Endodermal cell (in vitro differentiated cells): ENCODE results near the gene APOC3. TPM values are rescaled to one million over a fixed set of nuclear protein-coding genes. Genes with fewer than 3 reads are reported as not detected.

Experiments used
- DNase-seq: peaks from one replicate; pipeline ENCODE4 v3.0.0-alpha.2; 2017
- H3K27ac ChIP-seq: 2 replicates; pipeline ENCODE4 v1.5.1; 2013; ENCODE audit warnings: mild to moderate bottlenecking, low read depth, low read length, moderate library complexity
- H3K27me3 ChIP-seq: 2 replicates; pipeline ENCODE4 v1.6.1; 2013; ENCODE audit warnings: mild to moderate bottlenecking, low read length, moderate library complexity; ENCODE audit not compliant: insufficient read depth, control insufficient read depth, poor library complexity, severe bottlenecking
- H3K36me3 ChIP-seq: 2 replicates; pipeline ENCODE4 v1.7.0; 2013; ENCODE audit warnings: mild to moderate bottlenecking, low read length, moderate library complexity; ENCODE audit not compliant: control insufficient read depth, insufficient read depth
- H3K4me1 ChIP-seq: one replicate; pipeline ENCODE4 v1.7.0; 2013; ENCODE audit warnings: low read length; ENCODE audit not compliant: control insufficient read depth, insufficient read depth
- H3K4me3 ChIP-seq: 2 replicates; pipeline ENCODE4 v1.5.1; 2013; ENCODE audit warnings: mild to moderate bottlenecking, low read length, moderate library complexity
- H3K9ac ChIP-seq: 2 replicates; pipeline ENCODE4 v1.6.1; 2013; ENCODE audit warnings: mild to moderate bottlenecking, low read length, moderate library complexity; ENCODE audit not compliant: poor library complexity, severe bottlenecking; ENCODE audit errors: extremely low read depth
- H3K9me3 ChIP-seq: 2 replicates; pipeline ENCODE4 v1.6.1; 2013; ENCODE audit warnings: mild to moderate bottlenecking, low read length, moderate library complexity; ENCODE audit not compliant: control insufficient read depth
- H3K27ac Mint-ChIP-seq: 2 replicates; pipeline ENCODE4 v1.8.0; 2020; ENCODE audit warnings: mixed read lengths
- H3K27me3 Mint-ChIP-seq: 2 replicates; pipeline ENCODE4 v1.8.0; 2021; ENCODE audit warnings: mild to moderate bottlenecking, mixed read lengths; ENCODE audit not compliant: insufficient read depth
- H3K36me3 Mint-ChIP-seq: 2 replicates; pipeline ENCODE4 v1.8.0; 2020; ENCODE audit warnings: low read depth, mixed read lengths
- H3K4me1 Mint-ChIP-seq: 2 replicates; pipeline ENCODE4 v1.8.0; 2020; ENCODE audit warnings: mixed read lengths
- H3K4me3 Mint-ChIP-seq: 2 replicates; pipeline ENCODE4 v1.8.0; 2020; ENCODE audit warnings: mild to moderate bottlenecking, moderate library complexity, mixed read lengths
- H3K9me3 Mint-ChIP-seq: 2 replicates; pipeline ENCODE4 v1.8.0; 2020; ENCODE audit warnings: mild to moderate bottlenecking, mixed read lengths
- CTCF ChIP-seq: fragments of 200-600 bp; sonication (generic); conservative IDR thresholded peaks from 2 replicates; pipeline ENCODE4 v1.5.0; 2021; ENCODE audit warnings: antibody characterized with exemption, mild to moderate bottlenecking
- WGBS, 2 experiments: methylation state at CpG; one replicate each; pipeline versions ENCODE4 v1.1.5 to v1.1.7; 2013; ENCODE audit warnings: missing lambda C conversion rate in 2 of 2, mixed read lengths in 1 of 2; ENCODE audit not compliant: insufficient coverage in 1 of 2, insufficient read length in 1 of 2; 5-methylcytosine and 5-hydroxymethylcytosine counted together
- total RNA-seq, 2 donors: library from RNA; stranded (reverse); fragmentation: NEBNext Ultra II Directional in 1 of 2; extraction: Animal tissue kit (Norgen Biotek cat#: 25700) in 1 of 2; gene quantifications; 2 replicates in 1 of 2; 3 replicates in 1 of 2; pipeline ENCODE4 v1.2.1, GENCODE V29; 2021

Gene APOC3
- total RNA-seq, 2 donors from 2014 or later: not detected

- Mint-ChIP-seq H3K27me3 (no peaks in the 10 kb centered on the region), H3K27ac (no peak overlapping the region), H3K9me3 (no peaks in the 10 kb centered on the region), H3K4me1 (no peaks in the 10 kb centered on the region), H3K4me3 (no peak overlapping the region), H3K36me3 (peaks cover 68% of the 10 kb centered on the region)
- DNase-seq: no peak
- Histone ChIP-seq H3K9ac (no peak overlapping the region), H3K4me3 (no peak overlapping the region), H3K9me3 (no peaks in the 10 kb centered on the region), H3K36me3 (peaks cover 92% of the 10 kb centered on the region), H3K27ac (no peak overlapping the region), H3K4me1 (no peaks in the 10 kb centered on the region), H3K27me3 (no peaks in the 10 kb centered on the region)
- WGBS, 2 experiments: 91 to 100% methylated on average over 2 to 3 of the region's 3 CpGs
- no peak for TF ChIP-seq CTCF
Measured at GRCh38 chr11:116868066-116868465, 38.4 kb downstream of the APOC3 start.

GRCh38 chr11:116869610-116870009 lies 39.9 kb downstream of the APOC3 start:
- H3K36me3 Mint-ChIP-seq: peaks cover 71% of the 10 kb centered on the region

GRCh38 chr11:116870054-116870453 lies 40.3 kb downstream of the APOC3 start:
- H3K9me3 Mint-ChIP-seq: no peaks in the 10 kb centered on the region
- no peak overlapping the region for H3K27ac ChIP-seq
- H3K27me3 Mint-ChIP-seq: no peaks in the 10 kb centered on the region
- H3K27ac Mint-ChIP-seq: no peak overlapping the region
- H3K4me3 Mint-ChIP-seq: no peak overlapping the region
- peaks cover 96% of the 10 kb centered on the region for H3K36me3 ChIP-seq
- H3K36me3 Mint-ChIP-seq: peaks cover 73% of the 10 kb centered on the region
- no peak overlapping the region for H3K4me3 ChIP-seq
- no peak for TF ChIP-seq CTCF
- 95 to 100% methylated on average over 2 to 3 of the region's 3 CpGs for WGBS, 2 experiments
- H3K27me3 ChIP-seq: no peaks in the 10 kb centered on the region
- no peaks in the 10 kb centered on the region for H3K4me1 ChIP-seq
- no peaks in the 10 kb centered on the region for H3K9me3 ChIP-seq
- no peak for DNase-seq
- no peaks in the 10 kb centered on the region for H3K4me1 Mint-ChIP-seq
- no peak overlapping the region for H3K9ac ChIP-seq

More at GRCh38 chr11:116869610-116870009, 39.9 kb downstream of the APOC3 start:
- Mint-ChIP-seq H3K9me3 (no peaks in the 10 kb centered on the region), H3K27ac (no peak overlapping the region), H3K27me3 (no peaks in the 10 kb centered on the region), H3K4me3 (no peak overlapping the region), H3K4me1 (no peaks in the 10 kb centered on the region)
- 91 to 100% methylated on average over 2 to 4 of the region's 4 CpGs for whole genome bisulfite sequencing, 2 experiments
- peak; percentile 39 for TF ChIP-seq CTCF
- no peak overlapping the region for H3K4me3 ChIP-seq
- H3K4me1 ChIP-seq: no peaks in the 10 kb centered on the region
- no peak overlapping the region for H3K9ac ChIP-seq
- H3K9me3 ChIP-seq: no peaks in the 10 kb centered on the region
- no peaks in the 10 kb centered on the region for H3K27me3 ChIP-seq
- no peak overlapping the region for H3K27ac ChIP-seq
- DNase-seq: no peak
- H3K36me3 ChIP-seq: peaks cover 94% of the 10 kb centered on the region
